ENCODE data around the gene COG4.
A peak's percentile ranks its signal among the peaks of the same experiment; 100 is the strongest.
"Not testable (repeated sequence)": the region's sequence is repeated elsewhere in the genome, so short reads cannot be mapped to it uniquely, and the experiment has no call there.

Gene COG4

GRCh38 chr16:70453117-70453891 is 70.0 kb downstream of the COG4 start:
- DNase-seq: no peak

- DNase-seq: not testable (repeated sequence)
Observed at GRCh38 chr16:70451004-70451340, 72.4 kb downstream of the COG4 start.

GRCh38 chr16:70450142-70451003 is 73.0 kb downstream of the COG4 start:
- DNase-seq: not testable (repeated sequence)

- no peak for DNase-seq
Observed at GRCh38 chr16:70448075-70448474, 75.3 kb downstream of the COG4 start.

- no peak for DNase-seq
Observed at GRCh38 chr16:70444249-70445063, 78.9 kb downstream of the COG4 start.

GRCh38 chr16:70442344-70442743 is 81.0 kb downstream of the COG4 start:
- DNase-seq: no peak

- DNase-seq: no peak
Observed at GRCh38 chr16:70441406-70441990, 81.9 kb downstream of the COG4 start.

GRCh38 chr16:70440009-70440692 is 83.2 kb downstream of the COG4 start:
- no peak for DNase-seq

GRCh38 chr16:70438969-70439862 is 84.1 kb downstream of the COG4 start, which contains the start of gene ST3GAL2:
Gene ST3GAL2 (minus strand): TSS chr16:70439100. CDS start chr16:70398530, 40,570 bp downstream.
- peak; percentile 52 for DNase-seq

GRCh38 chr16:70438585-70438968 is 84.8 kb downstream of the COG4 start:
- DNase-seq: no peak

- no peak for DNase-seq
Observed at GRCh38 chr16:70437582-70438557, 85.5 kb downstream of the COG4 start.

GRCh38 chr16:70437017-70437581 is 86.3 kb downstream of the COG4 start:
- DNase-seq: no peak

- no peak for DNase-seq
Observed at GRCh38 chr16:70434484-70435260, 88.7 kb downstream of the COG4 start.

GRCh38 chr16:70433458-70434103 is 89.8 kb downstream of the COG4 start:
- DNase-seq: no peak

GRCh38 chr16:70432723-70433457 is 90.5 kb downstream of the COG4 start:
- no peak for DNase-seq

GRCh38 chr16:70432356-70432722 is 91.0 kb downstream of the COG4 start:
- DNase-seq: no peak
